H1 (cell line): ENCODE data around the gene PRKCH.

Source experiments
- CREB1 ChIP-seq: IDR thresholded peaks from 2 replicates; pipeline ENCODE4 v1.6.1; 2012; ENCODE audit warnings: inconsistent platforms
- CTCF ChIP-seq, 3 experiments: IDR thresholded peaks; 1 replicate in 2 of 3; 2 replicates in 1 of 3; pipeline versions ENCODE4 v1.5.1 to v1.6.1; 2011; ENCODE audit warnings: low read length in 3 of 3, mild to moderate bottlenecking in 3 of 3, inconsistent platforms in 2 of 3, low read depth in 1 of 3, moderate library complexity in 1 of 3; ENCODE audit not compliant: insufficient read depth in 1 of 3; ENCODE audit errors: control extremely low read depth in 1 of 3
- EGR1 ChIP-seq: IDR thresholded peaks from 2 replicates; pipeline ENCODE4 v1.6.1; 2011; ENCODE audit warnings: low read depth, low read length, borderline replicate concordance
- EZH2 ChIP-seq: fragments of 200-600 bp; sonication (generic); IDR thresholded peaks from 2 replicates; pipeline ENCODE4 v1.7.1; 2012; ENCODE audit warnings: low read depth, mild to moderate bottlenecking, moderate library complexity, low read length, inconsistent platforms; ENCODE audit not compliant: severe bottlenecking
- HDAC6 ChIP-seq: IDR thresholded peaks from one replicate; pipeline ENCODE4 v1.7.1; 2012; ENCODE audit warnings: low read depth, mild to moderate bottlenecking, inconsistent platforms, low read length, moderate library complexity
- POLR2A ChIP-seq, 2 experiments: IDR thresholded peaks; 1 replicate in 1 of 2; 2 replicates in 1 of 2; pipeline ENCODE4 v1.6.1; 2011; ENCODE audit warnings: low read depth in 2 of 2, low read length in 2 of 2, mild to moderate bottlenecking in 2 of 2; ENCODE audit errors: control extremely low read depth in 1 of 2
- RAD21 ChIP-seq, 2 experiments: IDR thresholded peaks in 1 of 2; conservative IDR thresholded peaks in 1 of 2; 2 replicates each; pipeline ENCODE4 v1.6.1; 2011; ENCODE audit warnings: low read depth in 2 of 2, low read length in 2 of 2, improper control_type of control experiment in 1 of 2, inconsistent platforms in 1 of 2, mild to moderate bottlenecking in 1 of 2, moderate library complexity in 1 of 2
- TBP ChIP-seq: IDR thresholded peaks from 2 replicates; pipeline ENCODE4 v1.6.1; 2011; ENCODE audit warnings: low read depth, low read length, improper control_type of control experiment
- TF ChIP-seq, protein P1 (sequence below): IDR thresholded peaks from 2 replicates; pipeline ENCODE4 v1.6.1; 2011; ENCODE audit warnings: low read depth, mild to moderate bottlenecking, low read length; ENCODE audit not compliant: insufficient read depth

DNA sequence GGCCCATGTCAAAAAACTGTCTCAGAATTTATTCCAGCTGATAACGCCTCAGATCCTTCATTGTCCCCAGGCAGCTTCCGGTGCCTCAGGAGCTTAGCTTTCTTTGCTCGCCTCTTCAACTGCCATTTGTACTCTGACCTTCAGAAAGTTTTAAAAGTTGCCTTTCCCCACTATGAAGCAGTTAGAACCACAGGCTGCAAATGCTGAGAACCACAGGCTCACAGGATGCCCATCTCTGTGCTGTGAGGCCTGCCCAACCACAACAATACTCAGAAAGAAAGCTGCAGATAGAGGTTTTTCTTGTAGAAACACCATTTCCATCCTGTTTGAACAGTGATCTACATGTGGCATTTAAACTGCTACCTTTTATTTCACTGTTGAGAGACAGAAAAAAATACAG is 131.1 kb downstream of the PRKCH start:
- TF ChIP-seq CTCF (IDR thresholded peaks at IDR 0.05; ENCODE audit: control extremely low read depth in 1 of 3, insufficient read depth in 1 of 3, low read depth in 1 of 3, low read length in 3 of 3) (no peak), CREB1 (no peak), EGR1 (no peak), HDAC6 (no peak), TBP (no peak), POLR2A (IDR thresholded peaks at IDR 0.05; ENCODE audit: control extremely low read depth in 1 of 2, low read depth in 2 of 2, low read length in 2 of 2) (no peak), EZH2 (no peak), RAD21 (IDR thresholded peaks at IDR 0.05 in 1 of 2, conservative IDR thresholded peaks at IDR 0.05 in 1 of 2; ENCODE audit: low read depth in 2 of 2, low read length in 2 of 2) (no peak)
- TF ChIP-seq, protein P1, sequence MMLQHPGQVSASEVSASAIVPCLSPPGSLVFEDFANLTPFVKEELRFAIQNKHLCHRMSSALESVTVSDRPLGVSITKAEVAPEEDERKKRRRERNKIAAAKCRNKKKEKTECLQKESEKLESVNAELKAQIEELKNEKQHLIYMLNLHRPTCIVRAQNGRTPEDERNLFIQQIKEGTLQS, result no peak
